HEK293T (cell line): ENCODE results near the gene PITPNM1.

Experiments
- CTCF ChIA-PET: fragments of 350-600 bp; formaldehyde crosslinking; extraction: SDS; loops from one replicate; lab custom pipeline; 2021; ENCODE audit warnings: antibody characterized with exemption, inconsistent platforms; lab: Yijun Ruan, JAX
- POLR2A ChIA-PET: fragments of 350-600 bp; formaldehyde crosslinking; extraction: SDS; loops from one replicate; lab custom pipeline; 2020; ENCODE audit warnings: antibody characterized with exemption, inconsistent platforms; lab: Yijun Ruan, JAX
- DNase-seq: peaks from one replicate; pipeline ENCODE4 v3.0.0; 2012; ENCODE audit warnings: mixed read lengths; ENCODE audit errors: extremely low spot score
- ARNT ChIP-seq: fragments of 450-650 bp; IDR thresholded peaks from 2 replicates; pipeline ENCODE4 v1.6.1; 2017; ENCODE audit warnings: mild to moderate bottlenecking
- BHLHE40 ChIP-seq: fragments of 450-650 bp; IDR thresholded peaks from 2 replicates; pipeline ENCODE4 v1.6.1; 2016; ENCODE audit warnings: mild to moderate bottlenecking, moderate library complexity, borderline replicate concordance
- CTBP1 ChIP-seq: fragments of 450-650 bp; IDR thresholded peaks from 2 replicates; pipeline ENCODE4 v1.6.1; 2016; ENCODE audit warnings: borderline replicate concordance
- ELF4 ChIP-seq: fragments of 450-650 bp; IDR thresholded peaks from 2 replicates; pipeline ENCODE4 v1.6.1; 2017; ENCODE audit warnings: antibody characterized with exemption
- FOXA1 ChIP-seq: fragments of 450-650 bp; IDR thresholded peaks from 2 replicates; pipeline ENCODE4 v1.6.1; 2016; ENCODE audit warnings: mild to moderate bottlenecking
- FOXK2 ChIP-seq: fragments of 450-650 bp; IDR thresholded peaks from 2 replicates; pipeline ENCODE4 v1.6.1; 2016; ENCODE audit warnings: mild to moderate bottlenecking
- FOXM1 ChIP-seq: fragments of 450-650 bp; IDR thresholded peaks from 2 replicates; pipeline ENCODE4 v1.6.1; 2017; ENCODE audit warnings: mild to moderate bottlenecking, borderline replicate concordance
- HDGF ChIP-seq: fragments of 450-650 bp; IDR thresholded peaks from 2 replicates; pipeline ENCODE4 v1.6.1; 2017; ENCODE audit warnings: antibody characterized with exemption, borderline replicate concordance
- L3MBTL2 ChIP-seq: fragments of 450-650 bp; conservative IDR thresholded peaks from 2 replicates; pipeline ENCODE4 v1.6.1; 2016; ENCODE audit warnings: mild to moderate bottlenecking
- LEF1 ChIP-seq: fragments of 450-650 bp; IDR thresholded peaks from 2 replicates; pipeline ENCODE4 v1.6.1; 2017; ENCODE audit warnings: mild to moderate bottlenecking, borderline replicate concordance
- NFRKB ChIP-seq: fragments of 450-650 bp; IDR thresholded peaks from 2 replicates; pipeline ENCODE4 v1.6.1; 2016; ENCODE audit warnings: mild to moderate bottlenecking, moderate library complexity
- SP1 ChIP-seq: fragments of 450-650 bp; IDR thresholded peaks from 2 replicates; pipeline ENCODE4 v1.6.1; 2017
- SUZ12 ChIP-seq: fragments of 450-650 bp; IDR thresholded peaks from 2 replicates; pipeline ENCODE4 v1.6.1; 2016; ENCODE audit warnings: mild to moderate bottlenecking
- TARDBP ChIP-seq: fragments of 450-650 bp; IDR thresholded peaks from 2 replicates; pipeline ENCODE4 v1.6.1; 2016
- ZNF384 ChIP-seq: fragments of 450-650 bp; IDR thresholded peaks from 2 replicates; pipeline ENCODE4 v1.6.1; 2016
- TF ChIP-seq, protein P1 (sequence below): fragments of 450-650 bp; IDR thresholded peaks from 2 replicates; pipeline ENCODE4 v1.6.1; 2016

PITPNM1 gene

DNA sequence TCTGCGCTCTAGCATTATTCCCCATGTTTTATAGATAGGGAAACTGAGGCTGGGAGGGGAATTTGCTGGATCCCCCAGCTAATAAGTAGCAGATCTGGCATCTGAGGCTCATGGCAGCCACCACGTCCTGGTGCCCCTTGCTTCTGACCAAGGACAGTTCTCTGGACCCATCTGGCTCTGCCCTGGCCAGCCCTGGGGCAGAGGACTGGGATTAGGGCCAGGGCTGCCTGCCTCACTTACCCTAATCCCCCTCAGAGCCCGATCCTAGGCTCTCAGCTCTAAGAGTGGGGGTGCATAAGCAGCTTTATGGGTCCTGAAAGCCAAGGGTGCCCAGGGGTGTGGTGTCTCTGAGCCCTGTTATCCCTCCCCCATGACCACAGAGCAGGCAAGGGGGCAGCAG is 50.1 kb downstream of the PITPNM1 start, which contains the start of gene CABP4:
CABP4 (plus strand) TSS at position 301 of the 400 bp plus-strand sequence; CDS start at position 371, 70 bp downstream.
- ChIA-PET POLR2A (interaction anchor here (2.0 kb wide), 1 partner anchor 13 kb away, joined by 5 read pairs; no protein-coding TSS in a partner anchor), CTCF (no interaction called here)
- DNase-seq: no peak
- TF ChIP-seq SUZ12 (no peak), L3MBTL2 (no peak), HDGF (no peak), FOXM1 (no peak), SP1 (no peak), NFRKB (no peak), BHLHE40 (no peak), FOXA1 (no peak), ELF4 (no peak), ARNT (no peak), FOXK2 (no peak), LEF1 (no peak), ZNF384 (no peak), CTBP1 (no peak), TARDBP (no peak)

DNA sequence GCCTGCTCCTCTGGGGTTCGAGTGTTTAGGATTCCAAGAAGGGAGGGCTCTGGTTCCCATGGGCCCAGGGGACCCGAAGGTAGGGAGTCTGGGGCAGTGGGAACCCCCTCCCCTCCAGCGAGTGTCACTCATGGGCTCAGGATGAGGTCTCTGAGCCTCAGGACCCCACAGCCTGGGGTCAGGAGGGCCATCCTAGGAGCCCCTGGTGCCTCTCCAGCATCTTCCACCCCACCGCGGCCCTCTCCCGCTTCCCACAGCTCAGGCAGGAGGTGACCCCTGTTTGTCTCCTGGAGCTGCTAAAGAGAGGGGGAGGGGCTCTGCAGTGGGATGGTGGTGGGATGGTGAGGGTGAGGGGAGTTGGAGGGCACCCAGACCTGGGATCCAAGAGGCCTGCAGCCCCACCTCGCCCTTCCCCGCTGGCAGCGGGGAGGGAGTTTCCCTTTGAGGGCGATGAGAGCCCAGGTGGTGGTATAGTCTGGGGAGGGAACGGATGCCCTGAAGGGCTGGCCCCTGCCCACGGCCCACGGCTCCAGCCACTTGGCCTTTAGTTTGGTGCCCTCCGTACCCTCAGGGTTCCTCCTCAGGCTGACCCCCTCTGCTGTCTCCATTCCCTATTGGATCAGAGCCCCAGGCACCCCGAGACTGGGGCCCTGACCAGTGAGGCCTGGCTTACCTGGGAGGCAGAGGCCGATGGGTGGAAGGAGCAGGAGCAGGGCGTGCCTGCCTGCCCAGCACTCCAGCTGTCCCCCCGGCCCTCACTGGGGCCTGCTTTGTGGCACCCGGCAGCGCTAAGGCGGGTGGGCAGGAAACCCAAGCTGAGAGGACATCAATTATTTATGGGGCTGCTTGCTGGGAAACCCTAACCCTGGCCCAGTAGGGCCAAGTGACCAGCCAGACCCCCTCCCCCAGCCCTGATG is 51.1 kb downstream of the PITPNM1 start:
- DNase-seq: no peak
- POLR2A ChIA-PET: interaction anchor here (2.0 kb wide), 1 partner anchor 14 kb away, joined by 5 read pairs; no protein-coding TSS in a partner anchor
- TF ChIP-seq SP1 (no peak), SUZ12 (no peak), ARNT (no peak), ZNF384 (no peak), NFRKB (no peak), TARDBP (no peak), L3MBTL2 (no peak), ELF4 (no peak), BHLHE40 (no peak), CTBP1 (no peak), FOXM1 (no peak), LEF1 (no peak), HDGF (no peak), FOXA1 (no peak)
- TF ChIP-seq, protein P1, sequence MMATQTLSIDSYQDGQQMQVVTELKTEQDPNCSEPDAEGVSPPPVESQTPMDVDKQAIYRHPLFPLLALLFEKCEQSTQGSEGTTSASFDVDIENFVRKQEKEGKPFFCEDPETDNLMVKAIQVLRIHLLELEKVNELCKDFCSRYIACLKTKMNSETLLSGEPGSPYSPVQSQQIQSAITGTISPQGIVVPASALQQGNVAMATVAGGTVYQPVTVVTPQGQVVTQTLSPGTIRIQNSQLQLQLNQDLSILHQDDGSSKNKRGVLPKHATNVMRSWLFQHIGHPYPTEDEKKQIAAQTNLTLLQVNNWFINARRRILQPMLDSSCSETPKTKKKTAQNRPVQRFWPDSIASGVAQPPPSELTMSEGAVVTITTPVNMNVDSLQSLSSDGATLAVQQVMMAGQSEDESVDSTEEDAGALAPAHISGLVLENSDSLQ: no peak
- CTCF ChIA-PET: no interaction called here

DNA sequence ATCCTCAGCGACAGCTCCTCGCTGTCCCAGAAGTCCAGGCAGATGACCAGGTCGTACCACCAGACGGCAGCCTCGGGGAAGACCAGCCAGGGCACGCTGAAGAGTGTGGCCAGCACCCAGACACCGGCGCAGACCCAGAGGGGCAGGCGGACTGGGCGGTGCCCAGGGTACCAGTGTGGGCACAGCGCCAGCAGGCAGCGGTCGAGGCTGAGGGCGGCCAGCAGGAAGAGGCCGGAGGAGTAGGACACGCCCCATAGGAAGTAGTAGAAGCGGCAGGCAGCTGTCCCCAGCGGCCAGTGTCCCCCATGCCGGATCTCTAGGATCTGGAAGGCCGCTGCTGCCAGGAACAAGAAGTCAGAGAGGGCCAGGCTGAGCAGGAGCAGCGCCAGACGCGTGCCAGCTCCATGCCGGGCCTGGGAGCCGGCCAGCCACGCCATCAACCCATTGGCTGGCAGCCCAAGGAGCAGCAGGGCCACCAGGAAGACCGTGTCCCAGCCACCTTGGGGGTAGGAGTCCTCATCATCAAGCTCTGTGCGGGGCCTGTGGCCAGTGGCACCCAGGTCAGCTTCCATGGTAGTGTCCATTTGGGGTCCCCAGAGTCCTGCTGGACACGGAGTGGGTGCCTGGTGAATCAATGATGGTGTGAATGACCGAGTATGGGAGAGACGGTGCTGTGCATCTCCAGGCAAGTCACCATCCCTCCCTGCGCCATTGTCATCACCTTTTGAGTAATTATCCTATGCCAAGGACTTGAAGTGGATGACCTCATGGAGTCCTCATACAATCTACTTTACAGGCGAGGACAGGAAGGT is 52.8 kb downstream of the PITPNM1 start, which contains the start of gene GPR152:
GPR152 (minus strand) TSS at position 589 of the 812 bp plus-strand sequence; CDS start at position 584, 5 bp downstream.
- ChIA-PET POLR2A (interaction anchor here (0.9 to 1.5 kb wide), 4 partner anchors 13 to 61 kb away, joined by 3 to 5 read pairs (median 3); partner anchors contain the start of genes PPP1CA and RAD9A), CTCF (no interaction called here)
- TF ChIP-seq NFRKB (no peak), FOXK2 (no peak), LEF1 (no peak), ARNT (no peak), L3MBTL2 (no peak), HDGF (no peak), FOXM1 (no peak), SP1 (no peak), BHLHE40 (no peak), ELF4 (no peak), SUZ12 (no peak), FOXA1 (no peak), TARDBP (no peak), CTBP1 (no peak), ZNF384 (no peak)
- TF ChIP-seq, protein P1: no peak
- DNase-seq: no peak

DNA sequence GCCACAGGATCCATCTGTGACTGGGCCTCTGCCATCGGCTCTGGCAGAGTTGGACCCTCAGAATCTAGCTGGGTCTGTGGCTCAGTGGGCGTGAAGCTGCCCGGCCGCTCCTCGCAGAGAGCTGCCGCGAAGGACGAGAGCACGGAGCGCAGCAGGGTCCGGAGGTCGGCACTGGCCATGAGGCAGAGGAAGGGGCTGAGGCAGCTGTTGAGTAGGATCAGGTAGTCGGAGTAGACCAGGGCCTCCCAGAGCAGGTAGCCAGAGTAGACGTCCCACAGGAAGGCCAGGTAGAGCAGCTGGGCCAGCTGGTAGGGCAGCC is 53.5 kb downstream of the PITPNM1 start:
- POLR2A ChIA-PET: interaction anchor here (0.9 to 1.5 kb wide), 5 partner anchors 9 to 60 kb away, joined by 3 to 5 read pairs (median 3); partner anchors contain the start of genes PPP1CA and RAD9A
- DNase-seq: no peak
- CTCF ChIA-PET: no interaction called here
- TF ChIP-seq NFRKB (no peak), HDGF (no peak)

DNA sequence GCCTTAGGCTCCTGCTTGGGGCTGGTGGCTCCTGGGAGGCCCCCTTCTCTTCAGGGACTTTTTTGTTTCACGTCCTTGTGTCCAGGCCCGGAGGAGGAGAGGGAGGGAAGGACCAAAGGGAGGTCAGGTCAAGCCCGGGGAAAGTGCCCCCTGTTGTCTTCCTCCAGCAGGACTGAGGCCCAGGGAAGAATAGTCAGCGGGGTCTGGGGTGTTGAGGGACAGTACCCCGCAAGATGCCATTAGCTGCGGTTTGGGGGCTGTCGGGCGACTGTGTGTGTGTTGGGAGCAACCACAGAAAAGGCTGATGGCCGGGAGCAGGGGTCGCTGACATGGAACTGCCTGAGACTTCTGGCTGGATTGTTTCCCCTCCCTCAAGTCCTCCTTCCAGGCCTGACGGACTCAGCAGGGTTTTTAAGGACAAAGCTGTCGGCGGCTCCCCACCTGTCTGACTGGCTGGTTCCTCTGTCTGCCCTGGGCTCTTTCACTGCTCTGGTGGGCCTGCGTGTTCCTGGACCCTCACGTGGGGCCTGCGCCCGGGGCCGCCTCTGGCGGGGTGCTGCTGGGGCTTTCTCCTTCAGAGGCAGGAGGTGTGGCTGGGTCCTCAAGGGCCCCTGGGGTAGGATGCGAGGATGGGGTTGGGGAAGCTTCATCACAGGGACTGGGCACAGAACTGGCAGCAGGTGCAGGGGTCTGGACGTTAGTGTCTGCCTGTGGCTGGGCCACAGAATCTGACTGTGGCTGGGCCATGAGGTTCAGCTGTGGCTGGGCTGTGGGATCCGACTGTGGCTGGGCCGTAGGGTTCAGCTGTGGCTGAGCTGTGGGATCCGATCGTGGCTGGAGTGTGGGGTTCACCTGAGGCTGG is 54.1 kb downstream of the PITPNM1 start:
- no peak for TF ChIP-seq ZNF384
- TF ChIP-seq ELF4: no peak
- TF ChIP-seq SP1: no peak
- TF ChIP-seq BHLHE40: no peak
- TF ChIP-seq LEF1: no peak
- TF ChIP-seq FOXM1: no peak
- TF ChIP-seq SUZ12: no peak
- TF ChIP-seq HDGF: no peak
- TF ChIP-seq, protein P1: no peak
- TF ChIP-seq ARNT: no peak
- no peak for TF ChIP-seq CTBP1
- no peak for TF ChIP-seq FOXK2
- no peak for TF ChIP-seq TARDBP
- CTCF ChIA-PET: no interaction called here
- no peak for DNase-seq
- POLR2A ChIA-PET: interaction anchor here (0.9 to 1.4 kb wide), 5 partner anchors 9 to 59 kb away, joined by 3 to 5 read pairs (median 3); partner anchors contain the start of genes PPP1CA and RAD9A
